OCI-LY7 (cell line): ENCODE data around the gene DLGAP4. TPM values are rescaled to one million over a fixed set of nuclear protein-coding genes. Genes with fewer than 3 reads are reported as not detected.

ENCODE experiments used
- BruUV-seq: library from RNA; stranded (reverse); fragments of 400-500 nt; replicated peaks from 2 replicates; lab custom pipeline; 2021; lab: Mats Ljungman, UMichigan
- CTCF ChIA-PET: fragments of 300-600 bp; sonication (Branson Sonifier 250); formaldehyde crosslinking; loops from one replicate; lab custom pipeline; 2022; ENCODE audit warnings: antibody characterized with exemption; ENCODE audit not compliant: unreplicated experiment; lab: Charles Lee
- POLR2A ChIA-PET: fragments of 300-600 bp; sonication (Branson Sonifier 250); formaldehyde crosslinking; loops from one replicate; lab custom pipeline; 2022; ENCODE audit warnings: antibody characterized with exemption; lab: Charles Lee
- DNase-seq: peaks from one replicate; pipeline ENCODE4 v3.0.0-alpha.2; 2015; ENCODE audit warnings: low spot score
- H2AFZ ChIP-seq: fragments of 200-600 bp; sonication (generic), shearing (Covaris generic); 2 replicates; pipeline ENCODE4 v1.6.1; 2014; ENCODE audit warnings: mild to moderate bottlenecking, antibody characterized with exemption, low read length, moderate library complexity
- H3K27ac ChIP-seq: fragments of 200-600 bp; sonication (generic); 2 replicates; pipeline ENCODE4 v1.5.1; 2014; ENCODE audit warnings: mixed run types, low read depth, mild to moderate bottlenecking, moderate library complexity, low read length, inconsistent platforms; ENCODE audit not compliant: poor library complexity, severe bottlenecking
- H3K36me3 ChIP-seq: fragments of 200-600 bp; sonication (generic); 2 replicates; pipeline ENCODE4 v1.6.1; 2014; ENCODE audit warnings: mild to moderate bottlenecking, antibody characterized with exemption, low read length, moderate library complexity, mixed read lengths; ENCODE audit not compliant: insufficient read depth
- H3K4me1 ChIP-seq: fragments of 200-600 bp; sonication (generic); 2 replicates; pipeline ENCODE4 v1.5.1; 2014; ENCODE audit warnings: mild to moderate bottlenecking, low read length; ENCODE audit not compliant: insufficient read depth, poor library complexity, severe bottlenecking
- H3K4me2 ChIP-seq: fragments of 200-600 bp; sonication (generic); 2 replicates; pipeline ENCODE4 v1.6.1; 2014; ENCODE audit warnings: mild to moderate bottlenecking, low read length
- H3K4me3 ChIP-seq: fragments of 200-600 bp; sonication (generic); 2 replicates; pipeline ENCODE4 v1.5.1; 2014; ENCODE audit warnings: mild to moderate bottlenecking, low read depth, low read length; ENCODE audit not compliant: poor library complexity, severe bottlenecking
- H3K79me2 ChIP-seq: fragments of 200-600 bp; sonication (generic); 2 replicates; pipeline ENCODE4 v1.6.1; 2016; ENCODE audit warnings: low read depth, mild to moderate bottlenecking, low read length, moderate library complexity, mixed read lengths; ENCODE audit not compliant: insufficient read depth
- H3K9me2 ChIP-seq: fragments of 200-600 bp; sonication (generic); 2 replicates; pipeline ENCODE4 v1.6.1; 2016; ENCODE audit warnings: mild to moderate bottlenecking, low read length, mixed read lengths; ENCODE audit not compliant: insufficient read depth
- H3K9me3 ChIP-seq: fragments of 200-600 bp; sonication (generic); 2 replicates; pipeline ENCODE4 v1.6.1; 2014; ENCODE audit warnings: mild to moderate bottlenecking, mixed run types, low read length, mixed read lengths
- H4K20me1 ChIP-seq: fragments of 200-600 bp; sonication (generic); 2 replicates; pipeline ENCODE4 v1.6.1; 2014; ENCODE audit warnings: mild to moderate bottlenecking, antibody characterized with exemption, low read length, moderate library complexity, mixed read lengths; ENCODE audit not compliant: insufficient read depth
- CTCF ChIP-seq: fragments of 200-600 bp; sonication (generic); conservative IDR thresholded peaks from 2 replicates; pipeline ENCODE4 v1.5.1; 2014; ENCODE audit warnings: mild to moderate bottlenecking, antibody characterized with exemption, low read length, moderate library complexity, mixed read lengths
- EZH2phosphoT487 ChIP-seq: fragments of 200-600 bp; sonication (generic); IDR thresholded peaks from 2 replicates; pipeline ENCODE4 v1.6.1; 2018; ENCODE audit warnings: low read depth, borderline replicate concordance, mild to moderate bottlenecking, mixed run types, antibody characterized with exemption, low read length, moderate library complexity, mixed read lengths
- intact Hi-C: fragments of 100-400 bp; cut with micrococcal nuclease; formaldehyde crosslinking; loops from one replicate; pipeline ENCODE4 v1.10.0; 2022; ENCODE audit not compliant: unreplicated experiment
- total RNA-seq, 2 experiments: library from RNA; depleted of rRNA in 1 of 2; stranded (reverse); fragments of >200 nt in 1 of 2; shearing (Covaris generic) in 1 of 2; gene quantifications; 2 replicates each; pipeline ENCODE4 v1.2.3, GENCODE V29; 2014 to 2022

DLGAP4 gene
- total RNA-seq, 2 experiments from 2014 or later: 7.7 to 41.6 TPM

GRCh38 chr20:36369739-36370138 is 63.6 kb downstream of the DLGAP4 start:
- no TSS peak for BruUV-seq
- Histone ChIP-seq H3K4me1 (no peaks in the 10 kb centered on the region), H3K4me3 (no peak overlapping the region), H3K36me3 (no peaks in the 10 kb centered on the region), H4K20me1 (no peaks in the 10 kb centered on the region), H3K79me2 (no peaks in the 10 kb centered on the region), H3K4me2 (no peak overlapping the region), H3K9me2 (no peaks in the 10 kb centered on the region), H3K27ac (no peak overlapping the region), H2AFZ (no peak overlapping the region), H3K9me3 (no peaks in the 10 kb centered on the region)
- intact Hi-C loops: no loop called here
- DNase-seq: no peak
- CTCF ChIA-PET: no interaction called here
- no peak for TF ChIP-seq CTCF
- no peak for TF ChIP-seq EZH2phosphoT487
- POLR2A ChIA-PET: no interaction called here

- H3K9me2 ChIP-seq: no peaks in the 10 kb centered on the region
- H3K36me3 ChIP-seq: no peaks in the 10 kb centered on the region
- intact Hi-C loops: no loop called here
- ChIA-PET CTCF (no interaction called here), POLR2A (no interaction called here)
- no peaks in the 10 kb centered on the region for H3K4me1 ChIP-seq
- no peaks in the 10 kb centered on the region for H3K79me2 ChIP-seq
- no peak overlapping the region for H2AFZ ChIP-seq
- no TSS peak for BruUV-seq
- H3K27ac ChIP-seq: no peak overlapping the region
- H4K20me1 ChIP-seq: no peaks in the 10 kb centered on the region
- H3K9me3 ChIP-seq: no peaks in the 10 kb centered on the region
- H3K4me2 ChIP-seq: no peak overlapping the region
- H3K4me3 ChIP-seq: no peak overlapping the region
- DNase-seq: no peak
- TF ChIP-seq CTCF: no peak
- TF ChIP-seq EZH2phosphoT487: no peak
Measured at GRCh38 chr20:36370991-36371790, 65.1 kb downstream of the DLGAP4 start.

- no peaks in the 10 kb centered on the region for H3K79me2 ChIP-seq
- intact Hi-C loops: no loop called here
- no peak overlapping the region for H3K4me3 ChIP-seq
- no peak for DNase-seq
- no TSS peak for BruUV-seq
- H2AFZ ChIP-seq: no peak overlapping the region
- POLR2A ChIA-PET: interaction anchor here (0.6 kb wide), 1 partner anchor 515 kb away, joined by 3 read pairs; no protein-coding TSS in a partner anchor
- TF ChIP-seq CTCF: no peak
- TF ChIP-seq EZH2phosphoT487: no peak
- CTCF ChIA-PET: interaction anchor here (0.6 kb wide), 1 partner anchor 223 kb away, joined by 4 read pairs; no protein-coding TSS in a partner anchor
- H3K9me2 ChIP-seq: no peaks in the 10 kb centered on the region
- no peaks in the 10 kb centered on the region for H3K36me3 ChIP-seq
- no peaks in the 10 kb centered on the region for H4K20me1 ChIP-seq
- no peak overlapping the region for H3K27ac ChIP-seq
- no peaks in the 10 kb centered on the region for H3K9me3 ChIP-seq
- no peaks in the 10 kb centered on the region for H3K4me1 ChIP-seq
- H3K4me2 ChIP-seq: no peak overlapping the region
Measured at GRCh38 chr20:36372666-36373065, 66.5 kb downstream of the DLGAP4 start.
